HUES48 (cell line): ENCODE results near the gene CFTR.

ENCODE experiments used
- H3K27ac ChIP-seq: one replicate; pipeline ENCODE4 v1.7.0; 2013; ENCODE audit warnings: low read depth, low read length, inconsistent platforms
- H3K27me3 ChIP-seq: 2 replicates; pipeline ENCODE4 v1.6.1; 2013; ENCODE audit warnings: mild to moderate bottlenecking, low read length; ENCODE audit not compliant: control insufficient read depth, insufficient read depth
- H3K36me3 ChIP-seq: 2 replicates; pipeline ENCODE4 v1.6.1; 2013; ENCODE audit warnings: low read length; ENCODE audit not compliant: control insufficient read depth, insufficient read depth
- H3K4me1 ChIP-seq: 2 replicates; pipeline ENCODE4 v1.6.1; 2013; ENCODE audit warnings: mild to moderate bottlenecking, low read length; ENCODE audit not compliant: control insufficient read depth, insufficient read depth
- H3K4me3 ChIP-seq: 2 replicates; pipeline ENCODE4 v1.5.1; 2013; ENCODE audit warnings: mild to moderate bottlenecking, low read depth, low read length
- H3K9ac ChIP-seq: 2 replicates; pipeline ENCODE4 v1.6.1; 2013; ENCODE audit warnings: mild to moderate bottlenecking, low read depth, low read length, moderate library complexity
- H3K9me3 ChIP-seq: 2 replicates; pipeline ENCODE4 v1.6.1; 2013; ENCODE audit warnings: low read length; ENCODE audit not compliant: control insufficient read depth, insufficient read depth

CFTR gene

DNA sequence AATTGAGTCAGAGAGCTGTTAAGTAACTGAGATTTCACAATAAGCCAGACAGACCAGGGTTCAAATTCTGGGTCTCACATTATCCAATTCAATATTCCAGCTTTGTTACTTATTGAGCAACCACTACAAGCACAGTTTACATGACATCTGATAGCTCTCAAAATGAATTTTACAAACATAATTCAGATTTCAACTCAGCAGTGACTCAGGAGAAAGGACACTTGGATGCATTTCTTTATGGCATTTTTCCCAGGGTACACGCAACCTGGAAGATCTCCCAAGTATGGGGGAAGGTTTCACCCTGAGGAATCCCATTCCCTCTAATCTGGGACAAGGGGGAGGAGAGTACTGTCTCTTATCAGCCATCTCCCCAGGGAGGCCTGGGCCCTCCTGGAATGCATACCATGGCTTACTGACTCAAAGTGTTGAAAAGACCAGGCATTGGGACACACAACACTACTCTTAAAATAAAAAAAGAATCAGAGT is 102.4 kb downstream of the CFTR start:
- Histone ChIP-seq H3K27ac (peak overlapping the region; percentile 4), H3K9me3 (no peaks in the 10 kb centered on the region), H3K36me3 (no peaks in the 10 kb centered on the region)

DNA sequence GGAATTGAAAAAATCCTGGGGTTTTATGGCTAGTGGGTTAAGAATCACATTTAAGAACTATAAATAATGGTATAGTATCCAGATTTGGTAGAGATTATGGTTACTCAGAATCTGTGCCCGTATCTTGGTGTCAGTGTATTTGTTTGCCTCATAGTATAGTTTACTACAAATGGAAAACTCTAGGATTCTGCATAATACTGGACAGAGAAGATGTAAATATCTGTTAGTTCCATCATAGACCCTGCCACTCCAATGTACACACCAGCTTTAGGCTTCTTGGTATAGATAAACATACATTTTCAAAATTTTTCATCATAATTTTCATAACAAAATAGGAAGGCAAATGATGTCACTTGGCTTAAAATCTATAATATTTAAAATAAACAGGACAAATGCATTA is 108.1 kb downstream of the CFTR start:
- no peak overlapping the region for H3K9ac ChIP-seq
- no peaks in the 10 kb centered on the region for H3K27me3 ChIP-seq
- no peaks in the 10 kb centered on the region for H3K9me3 ChIP-seq
- H3K27ac ChIP-seq = no peak overlapping the region
- no peak overlapping the region for H3K4me3 ChIP-seq
- no peaks in the 10 kb centered on the region for H3K36me3 ChIP-seq
- H3K4me1 ChIP-seq = peaks cover 11% of the 10 kb centered on the region

More for the DNA sequence above, 102.4 kb downstream of the CFTR start:
- H3K4me3 ChIP-seq = no peak overlapping the region
- H3K4me1 ChIP-seq = peaks cover 14% of the 10 kb centered on the region
- no peaks in the 10 kb centered on the region for H3K27me3 ChIP-seq
- H3K9ac ChIP-seq = no peak overlapping the region

DNA sequence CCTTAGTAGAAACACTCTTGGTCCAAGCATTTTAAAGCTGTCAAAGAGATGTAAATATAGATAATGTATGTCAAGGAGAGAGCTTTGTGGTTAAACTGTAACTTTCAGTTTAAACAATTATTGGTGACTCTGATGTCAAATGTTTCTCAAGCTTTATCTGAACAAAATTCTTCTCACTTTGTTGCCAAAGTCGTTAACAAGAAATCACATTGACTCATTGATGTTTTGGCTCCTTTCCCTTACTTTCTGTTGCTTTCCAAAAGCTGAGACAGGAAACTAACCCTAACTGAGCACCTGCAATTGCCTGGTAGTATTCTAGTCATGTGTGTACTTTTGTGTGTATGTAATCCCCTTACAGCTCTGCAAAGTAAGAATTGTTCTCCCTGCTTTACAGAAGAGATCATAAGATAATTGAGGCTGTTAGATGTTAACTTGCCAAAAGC is 108.5 kb downstream of the CFTR start:
- no peak overlapping the region for H3K4me3 ChIP-seq
- H3K36me3 ChIP-seq = no peaks in the 10 kb centered on the region
- no peak overlapping the region for H3K9ac ChIP-seq
- no peaks in the 10 kb centered on the region for H3K27me3 ChIP-seq
- no peaks in the 10 kb centered on the region for H3K9me3 ChIP-seq
- peaks cover 11% of the 10 kb centered on the region for H3K4me1 ChIP-seq
- no peak overlapping the region for H3K27ac ChIP-seq

DNA sequence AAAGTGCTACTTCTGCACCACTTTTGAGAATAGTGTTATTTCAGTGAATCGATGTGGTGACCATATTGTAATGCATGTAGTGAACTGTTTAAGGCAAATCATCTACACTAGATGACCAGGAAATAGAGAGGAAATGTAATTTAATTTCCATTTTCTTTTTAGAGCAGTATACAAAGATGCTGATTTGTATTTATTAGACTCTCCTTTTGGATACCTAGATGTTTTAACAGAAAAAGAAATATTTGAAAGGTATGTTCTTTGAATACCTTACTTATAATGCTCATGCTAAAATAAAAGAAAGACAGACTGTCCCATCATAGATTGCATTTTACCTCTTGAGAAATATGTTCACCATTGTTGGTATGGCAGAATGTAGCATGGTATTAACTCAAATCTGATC is 110.4 kb downstream of the CFTR start:
- Histone ChIP-seq H3K27me3 (no peaks in the 10 kb centered on the region), H3K9me3 (no peaks in the 10 kb centered on the region), H3K36me3 (no peaks in the 10 kb centered on the region), H3K9ac (no peak overlapping the region), H3K4me3 (no peak overlapping the region), H3K4me1 (peaks cover 11% of the 10 kb centered on the region), H3K27ac (no peak overlapping the region)

DNA sequence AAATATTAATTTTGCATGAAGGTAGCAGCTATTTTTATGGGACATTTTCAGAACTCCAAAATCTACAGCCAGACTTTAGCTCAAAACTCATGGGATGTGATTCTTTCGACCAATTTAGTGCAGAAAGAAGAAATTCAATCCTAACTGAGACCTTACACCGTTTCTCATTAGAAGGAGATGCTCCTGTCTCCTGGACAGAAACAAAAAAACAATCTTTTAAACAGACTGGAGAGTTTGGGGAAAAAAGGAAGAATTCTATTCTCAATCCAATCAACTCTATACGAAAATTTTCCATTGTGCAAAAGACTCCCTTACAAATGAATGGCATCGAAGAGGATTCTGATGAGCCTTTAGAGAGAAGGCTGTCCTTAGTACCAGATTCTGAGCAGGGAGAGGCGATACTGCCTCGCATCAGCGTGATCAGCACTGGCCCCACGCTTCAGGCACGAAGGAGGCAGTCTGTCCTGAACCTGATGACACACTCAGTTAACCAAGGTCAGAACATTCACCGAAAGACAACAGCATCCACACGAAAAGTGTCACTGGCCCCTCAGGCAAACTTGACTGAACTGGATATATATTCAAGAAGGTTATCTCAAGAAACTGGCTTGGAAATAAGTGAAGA is 112.3 kb downstream of the CFTR start:
- no peaks in the 10 kb centered on the region for H3K27me3 ChIP-seq
- H3K9ac ChIP-seq = no peak overlapping the region
- no peaks in the 10 kb centered on the region for H3K36me3 ChIP-seq
- no peak overlapping the region for H3K4me3 ChIP-seq
- H3K4me1 ChIP-seq = peaks cover 5% of the 10 kb centered on the region
- no peak overlapping the region for H3K27ac ChIP-seq
- no peaks in the 10 kb centered on the region for H3K9me3 ChIP-seq

DNA sequence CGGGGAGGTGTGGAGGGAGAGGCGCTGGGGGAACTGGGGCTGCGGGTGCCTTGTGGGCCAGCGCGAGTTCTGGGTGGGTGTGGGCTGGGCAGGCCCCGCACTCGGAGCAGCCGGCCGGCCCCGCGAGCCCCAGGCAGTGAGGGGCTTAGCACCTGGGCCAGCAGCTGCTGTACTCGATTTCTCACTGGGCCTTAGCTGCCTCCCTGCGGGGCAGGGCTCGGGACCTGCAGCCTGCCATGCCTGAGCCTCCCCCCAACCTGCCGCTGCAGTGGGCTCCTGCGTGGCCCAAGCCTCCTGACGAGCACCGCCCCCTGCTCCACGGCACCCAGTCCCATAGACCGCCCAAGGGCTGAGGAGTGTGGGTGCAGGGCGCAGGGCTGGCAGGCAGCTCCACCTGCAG is 116.3 kb downstream of the CFTR start:
- no peaks in the 10 kb centered on the region for H3K36me3 ChIP-seq
- H3K4me1 ChIP-seq = no peaks in the 10 kb centered on the region
- H3K9me3 ChIP-seq = no peaks in the 10 kb centered on the region
- no peak overlapping the region for H3K4me3 ChIP-seq
- H3K9ac ChIP-seq = no peak overlapping the region
- no peak overlapping the region for H3K27ac ChIP-seq
- H3K27me3 ChIP-seq = no peaks in the 10 kb centered on the region

DNA sequence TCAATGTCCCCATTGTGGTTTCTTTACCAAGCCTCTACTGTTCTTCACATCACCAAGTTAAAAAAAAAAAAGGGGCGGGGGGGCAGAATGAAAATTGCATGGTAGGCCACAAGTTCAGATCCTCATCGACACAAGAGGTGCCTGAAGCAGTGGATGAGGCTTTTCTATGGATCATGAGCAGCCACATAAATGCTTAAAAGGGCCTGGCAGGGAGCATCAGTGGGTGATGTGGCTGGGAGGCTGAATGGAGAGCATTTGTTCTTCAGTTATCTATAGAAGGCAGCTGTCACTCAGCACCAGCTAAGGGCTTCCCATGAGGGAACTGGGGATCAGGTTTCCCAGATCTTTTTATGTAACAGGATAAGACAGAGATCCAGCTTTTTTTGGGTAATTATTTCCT is 117.9 kb downstream of the CFTR start:
- H3K36me3 ChIP-seq = no peaks in the 10 kb centered on the region
- no peak overlapping the region for H3K27ac ChIP-seq
- no peaks in the 10 kb centered on the region for H3K27me3 ChIP-seq
- no peak overlapping the region for H3K9ac ChIP-seq
- H3K4me1 ChIP-seq = no peaks in the 10 kb centered on the region
- H3K4me3 ChIP-seq = no peak overlapping the region
- H3K9me3 ChIP-seq = no peaks in the 10 kb centered on the region

DNA sequence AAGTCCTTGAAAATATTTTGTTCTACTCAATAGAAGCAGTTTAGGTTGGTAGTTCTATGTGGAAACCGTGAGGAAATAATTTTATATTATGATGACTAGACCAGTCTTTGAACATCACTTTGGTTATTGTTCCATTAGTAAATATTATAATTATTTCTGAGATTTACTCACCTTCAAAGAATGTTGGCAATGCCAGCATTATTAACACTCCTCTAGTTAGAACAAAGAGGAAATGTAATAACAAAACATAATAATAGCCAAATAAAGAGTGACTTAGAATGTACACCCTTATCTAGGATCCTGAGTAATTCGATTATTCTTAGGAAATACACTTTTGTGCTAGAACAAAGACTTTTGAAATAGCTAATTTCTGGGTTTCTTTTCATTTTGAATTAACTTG is 121.1 kb downstream of the CFTR start:
- no peak overlapping the region for H3K27ac ChIP-seq
- H3K4me3 ChIP-seq = no peak overlapping the region

DNA sequence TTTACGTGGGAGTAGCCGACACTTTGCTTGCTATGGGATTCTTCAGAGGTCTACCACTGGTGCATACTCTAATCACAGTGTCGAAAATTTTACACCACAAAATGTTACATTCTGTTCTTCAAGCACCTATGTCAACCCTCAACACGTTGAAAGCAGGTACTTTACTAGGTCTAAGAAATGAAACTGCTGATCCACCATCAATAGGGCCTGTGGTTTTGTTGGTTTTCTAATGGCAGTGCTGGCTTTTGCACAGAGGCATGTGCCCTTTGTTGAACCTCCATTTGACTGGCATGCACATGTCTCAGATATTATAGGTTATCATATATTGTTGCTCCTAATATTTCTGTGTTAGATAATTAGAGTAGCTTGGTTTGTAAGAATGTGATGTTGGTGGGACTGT is 123.8 kb downstream of the CFTR start:
- H3K4me3 ChIP-seq = no peak overlapping the region

More for the DNA sequence above, 121.1 kb downstream of the CFTR start:
- no peaks in the 10 kb centered on the region for H3K36me3 ChIP-seq
- H3K9me3 ChIP-seq = no peaks in the 10 kb centered on the region
- no peaks in the 10 kb centered on the region for H3K27me3 ChIP-seq
- H3K4me1 ChIP-seq = no peaks in the 10 kb centered on the region
- H3K9ac ChIP-seq = no peak overlapping the region

DNA sequence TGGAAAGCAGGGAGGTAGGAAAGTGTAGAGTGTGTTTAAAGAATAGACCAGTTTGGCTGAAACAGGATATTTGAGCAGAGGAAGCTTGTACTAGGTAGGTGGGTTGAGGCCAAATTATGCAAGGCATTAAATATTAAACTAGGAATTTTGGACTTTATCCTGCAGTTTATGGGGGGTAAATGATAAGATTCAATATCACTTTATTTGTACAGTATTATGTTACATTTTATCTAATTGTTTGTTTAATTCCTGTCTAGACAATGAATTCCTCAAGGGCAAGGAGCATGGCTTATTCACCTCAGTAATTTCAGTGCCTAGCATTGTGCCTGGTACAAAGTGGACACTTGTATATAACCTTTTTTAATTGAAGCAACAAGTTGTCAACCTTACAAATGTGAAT is 125.9 kb downstream of the CFTR start:
- H3K4me1 ChIP-seq = no peaks in the 10 kb centered on the region
- H3K27ac ChIP-seq = no peak overlapping the region
- no peaks in the 10 kb centered on the region for H3K9me3 ChIP-seq
- H3K36me3 ChIP-seq = no peaks in the 10 kb centered on the region
- H3K9ac ChIP-seq = no peak overlapping the region
- H3K27me3 ChIP-seq = no peaks in the 10 kb centered on the region
- no peak overlapping the region for H3K4me3 ChIP-seq

More for the DNA sequence above, 123.8 kb downstream of the CFTR start:
- Histone ChIP-seq H3K27me3 (no peaks in the 10 kb centered on the region), H3K9ac (no peak overlapping the region), H3K27ac (no peak overlapping the region), H3K4me1 (no peaks in the 10 kb centered on the region), H3K9me3 (no peaks in the 10 kb centered on the region), H3K36me3 (no peaks in the 10 kb centered on the region)

DNA sequence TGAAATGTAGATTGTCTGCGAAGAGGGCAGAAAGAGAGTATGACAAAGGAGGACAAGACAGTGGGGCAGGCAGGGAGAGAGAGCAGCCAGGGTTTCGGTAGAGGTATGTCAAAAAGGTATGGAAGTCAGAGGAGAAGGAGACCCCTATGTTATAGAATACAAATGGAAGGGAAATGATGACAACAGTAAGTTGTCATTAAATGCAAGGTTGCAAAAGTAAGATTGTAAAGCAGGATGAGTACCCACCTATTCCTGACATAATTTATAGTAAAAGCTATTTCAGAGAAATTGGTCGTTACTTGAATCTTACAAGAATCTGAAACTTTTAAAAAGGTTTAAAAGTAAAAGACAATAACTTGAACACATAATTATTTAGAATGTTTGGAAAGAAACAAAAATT is 126.3 kb downstream of the CFTR start:
- Histone ChIP-seq H3K27ac (no peak overlapping the region), H3K27me3 (no peaks in the 10 kb centered on the region), H3K4me3 (no peak overlapping the region), H3K4me1 (no peaks in the 10 kb centered on the region), H3K9ac (no peak overlapping the region), H3K9me3 (no peaks in the 10 kb centered on the region), H3K36me3 (no peaks in the 10 kb centered on the region)
